Fibroblast of lung (primary cell): ENCODE results near the gene CBX8.

Experiments
- CTCF ChIP-seq, 2 donors: IDR thresholded peaks in 1 of 2; conservative IDR thresholded peaks in 1 of 2; 1 replicate in 1 of 2; 2 replicates in 1 of 2; pipeline ENCODE4 v1.5.1; 2011 to 2012; ENCODE audit warnings: low read length in 2 of 2, control low read depth in 1 of 2, inconsistent platforms in 1 of 2, low read depth in 1 of 2, mild to moderate bottlenecking in 1 of 2
- EZH2 ChIP-seq: IDR thresholded peaks from 2 replicates; pipeline ENCODE4 v1.5.1; 2012; ENCODE audit warnings: low read length, control low read depth, mild to moderate bottlenecking; ENCODE audit errors: missing control alignments

- TF ChIP-seq EZH2 = no peak
- TF ChIP-seq CTCF (conservative IDR thresholded peaks at IDR 0.05 in 1 of 2, IDR thresholded peaks at IDR 0.05 in 1 of 2; ENCODE audit: low read depth in 1 of 2, low read length in 2 of 2) = no peak
Observed at GRCh38 chr17:79818026-79818758, 21.3 kb upstream of the CBX8 start.
